Embryonic facial prominence (tissue), 1 donor: ENCODE measurements around the gene RBM47.
"Not testable (repeated sequence)": the region's sequence is repeated elsewhere in the genome, so short reads cannot be mapped to it uniquely, and the experiment has no call there.

Experiments used
- DNase-seq: peaks from one replicate; pipeline ENCODE4 v3.0.0-alpha.2; 2016; ENCODE audit errors: extremely low spot score

Gene RBM47

GRCh38 chr4:40441430-40441829 lies 188.2 kb downstream of the RBM47 start:
- no peak for DNase-seq

GRCh38 chr4:40439519-40439918 lies 190.1 kb downstream of the RBM47 start:
- no peak for DNase-seq

- DNase-seq: no peak
Measured at GRCh38 chr4:40438384-40439026, 191.2 kb downstream of the RBM47 start.

GRCh38 chr4:40437741-40438383 lies 191.8 kb downstream of the RBM47 start:
- DNase-seq: no peak

GRCh38 chr4:40435306-40435705 lies 194.4 kb downstream of the RBM47 start:
- not testable (repeated sequence) for DNase-seq

GRCh38 chr4:40434126-40434687 lies 195.5 kb downstream of the RBM47 start:
- no peak for DNase-seq

GRCh38 chr4:40432504-40432903 lies 197.2 kb downstream of the RBM47 start:
- no peak for DNase-seq

- DNase-seq: not testable (repeated sequence)
Measured at GRCh38 chr4:40427871-40428270, 201.8 kb downstream of the RBM47 start.

- no peak for DNase-seq
Measured at GRCh38 chr4:40427128-40427527, 202.5 kb downstream of the RBM47 start.

GRCh38 chr4:40425799-40426574 lies 203.7 kb downstream of the RBM47 start:
- no peak for DNase-seq

- DNase-seq: no peak
Measured at GRCh38 chr4:40423735-40424134, 205.9 kb downstream of the RBM47 start.

- no peak for DNase-seq
Measured at GRCh38 chr4:40421839-40422708, 207.6 kb downstream of the RBM47 start.

GRCh38 chr4:40419231-40419912 lies 210.3 kb downstream of the RBM47 start:
- DNase-seq: no peak

- DNase-seq: no peak
Measured at GRCh38 chr4:40418430-40419230, 211.0 kb downstream of the RBM47 start.

- no peak for DNase-seq
Measured at GRCh38 chr4:40417941-40418340, 211.7 kb downstream of the RBM47 start.

- no peak for DNase-seq
Measured at GRCh38 chr4:40414673-40415072, 215.0 kb downstream of the RBM47 start.

- no peak for DNase-seq
Measured at GRCh38 chr4:40412866-40413795, 216.5 kb downstream of the RBM47 start.

GRCh38 chr4:40412388-40412787 lies 217.3 kb downstream of the RBM47 start:
- no peak for DNase-seq

GRCh38 chr4:40409835-40410234 lies 219.8 kb downstream of the RBM47 start:
- no peak for DNase-seq
